Right atrium auricular region (tissue), 2 donors: Measurements from ENCODE around the gene LUZP1. TPM values are rescaled to one million over a fixed set of nuclear protein-coding genes. Genes with fewer than 3 reads are reported as not detected.
"Not testable (repeated sequence)": the region's sequence is repeated elsewhere in the genome, so short reads cannot be mapped to it uniquely, and the experiment has no call there.

ENCODE experiments used
- DNase-seq: peaks from one replicate; pipeline ENCODE4 v3.0.0-alpha.2; 2019; ENCODE audit warnings: low spot score
- H3K27ac ChIP-seq, 2 donors: fragments of 200-600 bp; sonication (generic); 1 replicate in 1 of 2; 2 replicates in 1 of 2; pipeline ENCODE4 v1.5.1; 2016 to 2019
- H3K27me3 ChIP-seq, 2 donors: fragments of 200-600 bp; sonication (generic); one replicate each; pipeline versions ENCODE4 v1.5.1 to v1.6.0; 2017 to 2019
- H3K36me3 ChIP-seq: fragments of 200-600 bp; sonication (generic); one replicate; pipeline ENCODE4 v1.5.1; 2016
- H3K4me1 ChIP-seq, 2 donors: fragments of 200-600 bp; sonication (generic); one replicate each; pipeline versions ENCODE4 v1.5.1 to v1.6.0; 2017 to 2019
- H3K4me3 ChIP-seq, 2 donors: fragments of 200-600 bp; sonication (generic); 1 replicate in 1 of 2; 2 replicates in 1 of 2; pipeline ENCODE4 v1.5.1; 2017 to 2019; ENCODE audit warnings: mild to moderate bottlenecking in 1 of 2, moderate library complexity in 1 of 2
- H3K9me3 ChIP-seq, 2 donors: fragments of 200-600 bp; sonication (generic); one replicate each; pipeline ENCODE4 v1.5.1; 2019
- CTCF ChIP-seq, 2 donors: fragments of 200-600 bp; sonication (generic); IDR thresholded peaks; one replicate each; pipeline ENCODE4 v1.5.1; 2019; ENCODE audit warnings: antibody characterized with exemption in 2 of 2
- total RNA-seq, 2 donors: library from RNA; depleted of rRNA; stranded (reverse); fragments of >200 nt; gene quantifications; one replicate each; pipeline ENCODE4 v1.1.0, GENCODE V29; 2016

The LUZP1 gene
- total RNA-seq, 2 donors from 2014 or later = 28.7 to 29.3 TPM

- no peaks in the 10 kb centered on the region for H3K9me3 ChIP-seq
- no peak overlapping the region for H3K27ac ChIP-seq
- no peak overlapping the region for H3K4me3 ChIP-seq
- no peaks in the 10 kb centered on the region for H3K27me3 ChIP-seq
- H3K36me3 ChIP-seq = no peaks in the 10 kb centered on the region
- TF ChIP-seq CTCF (IDR thresholded peaks at IDR 0.05) = no peak
- H3K4me1 ChIP-seq = no peaks in the 10 kb centered on the region
- DNase-seq = no peak
These were observed 24.9 kb upstream of the LUZP1 start for GRCh38 chr1:23193391-23194118.

- H3K36me3 ChIP-seq = no peaks in the 10 kb centered on the region
- DNase-seq = no peak
- no peak overlapping the region for H3K4me3 ChIP-seq
- no peaks in the 10 kb centered on the region for H3K4me1 ChIP-seq
- H3K27ac ChIP-seq = no peak overlapping the region
- H3K9me3 ChIP-seq = no peaks in the 10 kb centered on the region
- H3K27me3 ChIP-seq = no peaks in the 10 kb centered on the region
- no peak for TF ChIP-seq CTCF (IDR thresholded peaks at IDR 0.05)
These were observed 22.5 kb upstream of the LUZP1 start for GRCh38 chr1:23191199-23191598.

GRCh38 chr1:23188936-23189452 is 20.3 kb upstream of the LUZP1 start:
- H3K9me3 ChIP-seq, H3K4me3 ChIP-seq, H3K27ac ChIP-seq, DNase-seq, H3K36me3 ChIP-seq, H3K27me3 ChIP-seq, H3K4me1 ChIP-seq: not testable (repeated sequence)

- Histone ChIP-seq H3K36me3 (no peaks in the 10 kb centered on the region), H3K27ac (no peak overlapping the region), H3K4me3 (no peak overlapping the region), H3K4me1 (peaks cover 0 to 6% of the 10 kb centered on the region in 2 donors), H3K9me3 (no peaks in the 10 kb centered on the region), H3K27me3 (no peaks in the 10 kb centered on the region)
- no peak for TF ChIP-seq CTCF (IDR thresholded peaks at IDR 0.05)
- no peak for DNase-seq
These were observed 19.8 kb upstream of the LUZP1 start for GRCh38 chr1:23188434-23188884.

GRCh38 chr1:23187637-23188036 is 19.0 kb upstream of the LUZP1 start:
- no peak for DNase-seq
- no peaks in the 10 kb centered on the region for H3K27me3 ChIP-seq
- H3K36me3 ChIP-seq = no peaks in the 10 kb centered on the region
- no peaks in the 10 kb centered on the region for H3K9me3 ChIP-seq
- no peak overlapping the region for H3K4me3 ChIP-seq
- peaks cover 0 to 6% of the 10 kb centered on the region in 2 donors for H3K4me1 ChIP-seq
- TF ChIP-seq CTCF (IDR thresholded peaks at IDR 0.05) = no peak
- no peak overlapping the region for H3K27ac ChIP-seq

- Histone ChIP-seq H3K4me1 (peaks cover 0 to 6% of the 10 kb centered on the region in 2 donors), H3K27me3 (no peaks in the 10 kb centered on the region), H3K36me3 (no peaks in the 10 kb centered on the region), H3K27ac (no peak overlapping the region), H3K9me3 (no peaks in the 10 kb centered on the region), H3K4me3 (no peak overlapping the region)
- no peak for DNase-seq
- TF ChIP-seq CTCF (IDR thresholded peaks at IDR 0.05) = no peak
These were observed 16.7 kb upstream of the LUZP1 start for GRCh38 chr1:23185381-23185780.
